Parathyroid adenoma (tissue), 2 donors: ENCODE data around the gene AGL.

Experiments
- H2AFZ ChIP-seq: fragments of 300-600 bp; sonication (generic); one replicate; pipeline ENCODE4 v1.7.0; 2017; ENCODE audit warnings: antibody characterized with exemption, mild to moderate bottlenecking
- H3K27ac ChIP-seq: fragments of 300-600 bp; sonication (generic); one replicate; pipeline ENCODE4 v1.7.0; 2017
- H3K27me3 ChIP-seq: fragments of 300-600 bp; sonication (generic); one replicate; pipeline ENCODE4 v1.7.0; 2017; ENCODE audit warnings: low read length; ENCODE audit not compliant: control insufficient read depth, insufficient read depth
- H3K36me3 ChIP-seq: fragments of 300-600 bp; sonication (generic); one replicate; pipeline ENCODE4 v1.7.0; 2017; ENCODE audit warnings: low read length; ENCODE audit not compliant: control insufficient read depth, insufficient read depth
- H3K4me1 ChIP-seq: fragments of 300-600 bp; sonication (generic); one replicate; pipeline ENCODE4 v1.7.0; 2017; ENCODE audit warnings: control low read depth
- H3K4me2 ChIP-seq: fragments of 300-600 bp; sonication (generic); one replicate; pipeline ENCODE4 v1.7.0; 2017; ENCODE audit warnings: low read length
- H3K4me3 ChIP-seq: fragments of 300-600 bp; sonication (generic); one replicate; pipeline ENCODE4 v1.7.0; 2017; ENCODE audit warnings: low read depth, low read length
- H3K79me2 ChIP-seq: fragments of 300-600 bp; sonication (generic); one replicate; pipeline ENCODE4 v1.7.0; 2017; ENCODE audit warnings: control low read depth
- H3K9ac ChIP-seq: fragments of 300-600 bp; sonication (generic); one replicate; pipeline ENCODE4 v1.7.0; 2017; ENCODE audit warnings: mild to moderate bottlenecking
- H3K9me3 ChIP-seq: fragments of 300-600 bp; sonication (generic); one replicate; pipeline ENCODE4 v1.7.0; 2017; ENCODE audit warnings: low read length; ENCODE audit not compliant: control insufficient read depth
- TF ChIP-seq, protein P1 (sequence below): fragments of 300-600 bp; sonication (generic); IDR thresholded peaks from one replicate; pipeline ENCODE4 v1.7.0; 2017; ENCODE audit warnings: antibody characterized with exemption, mild to moderate bottlenecking
- donor health status: primary hyperparathyroidism.

The AGL gene

DNA sequence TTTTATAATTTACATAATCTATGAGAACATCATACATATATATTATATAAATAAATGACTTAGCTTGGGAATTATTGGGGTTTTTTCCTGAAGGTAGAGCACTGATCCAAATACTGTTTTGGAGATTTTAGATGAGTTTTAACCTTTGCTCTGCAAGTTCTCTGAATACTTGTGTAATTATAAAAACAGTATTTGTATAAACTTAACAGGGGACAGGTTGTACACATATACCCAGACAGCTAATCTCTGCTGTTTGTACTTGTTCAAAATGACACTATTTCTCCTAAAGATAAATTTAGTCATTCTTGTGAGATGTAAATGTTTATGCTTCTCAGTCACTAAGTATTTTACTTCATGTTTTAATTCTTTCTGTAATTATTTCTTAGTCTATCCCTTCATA lies 8.7 kb downstream of the AGL start:
- Histone ChIP-seq H3K4me1 (no peaks in the 10 kb centered on the region), H3K9me3 (no peaks in the 10 kb centered on the region), H3K27me3 (no peaks in the 10 kb centered on the region), H3K4me3 (no peak overlapping the region), H3K9ac (no peak overlapping the region), H3K27ac (no peak overlapping the region), H2AFZ (no peak overlapping the region), H3K36me3 (no peaks in the 10 kb centered on the region), H3K4me2 (no peak overlapping the region), H3K79me2 (no peaks in the 10 kb centered on the region)
- TF ChIP-seq, protein P1, sequence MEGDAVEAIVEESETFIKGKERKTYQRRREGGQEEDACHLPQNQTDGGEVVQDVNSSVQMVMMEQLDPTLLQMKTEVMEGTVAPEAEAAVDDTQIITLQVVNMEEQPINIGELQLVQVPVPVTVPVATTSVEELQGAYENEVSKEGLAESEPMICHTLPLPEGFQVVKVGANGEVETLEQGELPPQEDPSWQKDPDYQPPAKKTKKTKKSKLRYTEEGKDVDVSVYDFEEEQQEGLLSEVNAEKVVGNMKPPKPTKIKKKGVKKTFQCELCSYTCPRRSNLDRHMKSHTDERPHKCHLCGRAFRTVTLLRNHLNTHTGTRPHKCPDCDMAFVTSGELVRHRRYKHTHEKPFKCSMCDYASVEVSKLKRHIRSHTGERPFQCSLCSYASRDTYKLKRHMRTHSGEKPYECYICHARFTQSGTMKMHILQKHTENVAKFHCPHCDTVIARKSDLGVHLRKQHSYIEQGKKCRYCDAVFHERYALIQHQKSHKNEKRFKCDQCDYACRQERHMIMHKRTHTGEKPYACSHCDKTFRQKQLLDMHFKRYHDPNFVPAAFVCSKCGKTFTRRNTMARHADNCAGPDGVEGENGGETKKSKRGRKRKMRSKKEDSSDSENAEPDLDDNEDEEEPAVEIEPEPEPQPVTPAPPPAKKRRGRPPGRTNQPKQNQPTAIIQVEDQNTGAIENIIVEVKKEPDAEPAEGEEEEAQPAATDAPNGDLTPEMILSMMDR = no peak

- Histone ChIP-seq H3K79me2 (no peaks in the 10 kb centered on the region), H3K9ac (no peak overlapping the region), H3K4me2 (no peak overlapping the region), H3K27me3 (no peaks in the 10 kb centered on the region), H3K9me3 (no peaks in the 10 kb centered on the region), H3K4me1 (no peaks in the 10 kb centered on the region), H3K27ac (no peak overlapping the region), H3K4me3 (no peak overlapping the region), H2AFZ (no peak overlapping the region), H3K36me3 (no peaks in the 10 kb centered on the region)
- TF ChIP-seq, protein P1 = no peak
Measured at GRCh38 chr1:99860703-99861102, 10.5 kb downstream of the AGL start.

DNA sequence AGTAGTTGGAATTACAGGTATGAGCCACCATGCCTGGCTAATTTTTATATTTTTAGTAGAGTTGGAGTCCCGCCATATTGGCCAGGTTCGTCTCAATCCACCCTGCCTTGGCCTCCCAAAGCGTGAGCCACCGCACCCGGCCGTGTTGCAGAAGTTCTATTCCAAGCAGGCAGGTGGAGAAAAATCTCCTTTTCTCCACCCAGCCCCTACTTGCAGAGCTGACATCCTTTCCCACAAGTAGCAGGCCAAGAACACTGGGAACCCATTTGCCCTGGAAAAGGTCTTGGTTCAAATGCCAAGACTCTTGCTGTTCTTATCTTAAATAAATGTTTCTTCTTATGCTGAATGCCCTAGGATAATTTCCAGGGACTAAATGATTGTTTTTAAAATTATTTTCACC lies 17.5 kb downstream of the AGL start:
- Histone ChIP-seq H3K36me3 (no peaks in the 10 kb centered on the region), H3K4me3 (no peak overlapping the region), H3K27ac (no peak overlapping the region), H3K9ac (no peak overlapping the region), H3K79me2 (no peaks in the 10 kb centered on the region), H3K4me1 (no peaks in the 10 kb centered on the region), H3K27me3 (no peaks in the 10 kb centered on the region), H2AFZ (no peak overlapping the region), H3K9me3 (no peaks in the 10 kb centered on the region), H3K4me2 (no peak overlapping the region)
- TF ChIP-seq, protein P1 = no peak

DNA sequence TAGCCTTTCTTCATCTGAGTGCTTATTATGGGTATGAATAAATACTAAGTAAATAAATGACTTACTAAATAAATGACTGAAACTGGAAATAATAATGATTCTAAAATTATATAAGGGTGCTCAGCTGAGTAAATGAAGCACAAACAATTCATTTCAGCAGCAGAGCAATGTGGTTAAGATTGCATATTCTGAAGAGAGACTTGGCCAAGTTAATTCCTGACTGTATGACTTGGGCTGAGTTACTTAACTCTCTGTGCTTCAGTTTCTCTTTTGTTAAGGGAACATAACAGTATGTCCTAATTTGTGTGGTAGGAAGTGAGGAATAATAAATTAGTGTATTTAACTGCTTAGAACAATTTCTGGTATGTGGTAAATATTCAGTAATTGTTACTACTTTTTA lies 19.1 kb downstream of the AGL start:
- no peaks in the 10 kb centered on the region for H3K79me2 ChIP-seq
- TF ChIP-seq, protein P1 = no peak
- H3K4me2 ChIP-seq = no peak overlapping the region
- H3K27me3 ChIP-seq = no peaks in the 10 kb centered on the region
- H3K9me3 ChIP-seq = no peaks in the 10 kb centered on the region
- H3K4me3 ChIP-seq = no peak overlapping the region
- no peaks in the 10 kb centered on the region for H3K36me3 ChIP-seq
- no peak overlapping the region for H3K27ac ChIP-seq
- H3K4me1 ChIP-seq = no peaks in the 10 kb centered on the region
- H3K9ac ChIP-seq = no peak overlapping the region
- H2AFZ ChIP-seq = no peak overlapping the region

GRCh38 chr1:99869723-99870122 lies 19.6 kb downstream of the AGL start:
- Histone ChIP-seq H3K27ac (no peak overlapping the region), H3K27me3 (no peaks in the 10 kb centered on the region), H2AFZ (no peak overlapping the region), H3K9me3 (no peaks in the 10 kb centered on the region), H3K4me1 (no peaks in the 10 kb centered on the region), H3K4me3 (no peak overlapping the region), H3K36me3 (no peaks in the 10 kb centered on the region), H3K9ac (no peak overlapping the region), H3K79me2 (no peaks in the 10 kb centered on the region), H3K4me2 (no peak overlapping the region)
- TF ChIP-seq, protein P1 = no peak
